ENCODE measurements around the gene NANOS3.

- TF ChIP-seq POLR2A (IDR thresholded peaks at IDR 0.05) (no peak), CTCF (IDR thresholded peaks at IDR 0.05) (no peak)
Measured at GRCh38 chr19:13913352-13913751, 36.4 kb downstream of the NANOS3 start.

All from upper lobe of left lung (tissue), 4 donors.